Stimulated activated CD8-positive, alpha-beta memory T cell treated with anti-CD3 and anti-CD28 coated beads, Interleukin-2, amount 100 ng/mL, for 1 hour (primary cell): ENCODE data around the gene KLF6.

Experiments used
- DNase-seq, 2 donors: peaks; one replicate each; pipeline ENCODE4 v3.0.0-alpha.2; 2020; ENCODE audit warnings: low read depth in 2 of 2

KLF6 gene

DNA sequence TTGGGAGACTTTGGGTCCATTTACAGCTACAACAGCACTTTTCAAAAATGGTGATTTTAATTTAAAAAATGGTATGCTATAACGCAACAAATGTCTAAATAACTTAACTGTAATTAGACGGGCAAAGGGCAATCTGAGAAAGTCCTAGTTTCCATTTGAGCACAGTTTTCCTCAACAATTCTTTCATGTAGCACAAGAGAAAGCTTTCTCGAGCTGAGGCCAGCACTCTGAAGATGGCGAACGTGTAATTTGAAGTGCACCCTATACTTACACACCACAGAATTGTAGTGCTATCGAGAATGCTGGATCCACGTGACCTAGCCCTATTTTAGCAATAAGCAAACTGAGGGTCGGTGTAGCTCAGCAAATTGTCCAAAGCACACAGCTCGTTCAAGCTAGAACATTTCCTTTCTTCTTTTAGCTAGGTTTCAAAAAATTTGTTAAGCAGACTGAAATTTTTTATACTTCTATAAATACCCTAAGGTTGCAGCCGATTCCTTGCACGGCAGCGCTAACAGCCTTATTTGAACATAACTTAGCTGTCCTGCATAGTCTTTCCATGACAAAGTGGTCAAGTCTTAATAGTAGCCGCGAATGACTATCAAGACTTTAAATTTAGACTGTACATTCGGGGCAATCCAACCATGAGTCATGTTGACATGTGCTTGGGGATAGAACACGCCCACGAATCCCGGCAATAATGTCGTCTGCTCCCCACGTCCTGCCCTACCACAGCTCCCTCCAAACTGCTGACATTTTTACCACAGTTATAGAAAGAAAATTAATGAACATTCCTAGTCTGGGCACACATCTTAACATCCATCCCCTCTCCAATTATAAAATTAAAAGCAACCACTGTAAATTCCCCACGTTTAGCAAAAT, 10.0 kb downstream of the KLF6 start:
- DNase-seq = no peak

DNA sequence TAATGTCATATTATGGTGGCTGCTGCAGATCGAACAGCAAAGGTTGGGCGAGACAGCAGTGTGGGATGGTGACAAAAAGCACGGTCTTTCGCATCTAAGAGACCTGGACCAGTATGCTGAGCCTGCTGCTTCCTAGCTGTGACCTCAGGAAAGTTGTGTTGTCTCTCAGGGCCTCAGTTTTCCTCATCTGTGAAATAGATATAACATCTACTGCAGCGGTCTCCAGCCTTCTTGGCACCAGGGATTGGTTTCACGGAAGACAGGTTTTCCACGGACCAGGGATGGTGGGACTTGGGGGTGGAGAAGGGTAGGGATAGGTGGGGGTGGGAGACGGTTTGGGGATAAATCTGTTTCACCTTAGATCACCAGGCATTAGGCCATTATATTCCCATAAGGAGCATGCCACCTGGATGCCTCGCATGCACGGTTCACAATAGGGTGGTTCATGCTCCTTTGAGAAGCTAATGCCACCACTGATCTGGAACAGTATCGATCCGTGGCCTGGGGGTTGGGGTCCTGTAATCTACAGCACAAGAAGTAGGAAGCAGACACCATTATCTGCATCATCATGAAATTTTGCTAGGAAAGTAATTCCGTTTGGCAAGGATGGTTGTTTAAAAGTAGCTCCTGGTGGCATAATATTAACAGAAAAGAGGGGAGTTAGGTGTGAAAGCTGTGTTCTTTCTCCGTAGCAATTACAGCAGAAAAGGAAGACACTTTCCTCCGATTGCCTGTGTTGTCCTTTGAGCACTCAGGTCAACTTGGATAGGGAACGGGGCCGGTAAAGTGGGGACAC, 10.8 kb downstream of the KLF6 start:
- no peak for DNase-seq

DNA sequence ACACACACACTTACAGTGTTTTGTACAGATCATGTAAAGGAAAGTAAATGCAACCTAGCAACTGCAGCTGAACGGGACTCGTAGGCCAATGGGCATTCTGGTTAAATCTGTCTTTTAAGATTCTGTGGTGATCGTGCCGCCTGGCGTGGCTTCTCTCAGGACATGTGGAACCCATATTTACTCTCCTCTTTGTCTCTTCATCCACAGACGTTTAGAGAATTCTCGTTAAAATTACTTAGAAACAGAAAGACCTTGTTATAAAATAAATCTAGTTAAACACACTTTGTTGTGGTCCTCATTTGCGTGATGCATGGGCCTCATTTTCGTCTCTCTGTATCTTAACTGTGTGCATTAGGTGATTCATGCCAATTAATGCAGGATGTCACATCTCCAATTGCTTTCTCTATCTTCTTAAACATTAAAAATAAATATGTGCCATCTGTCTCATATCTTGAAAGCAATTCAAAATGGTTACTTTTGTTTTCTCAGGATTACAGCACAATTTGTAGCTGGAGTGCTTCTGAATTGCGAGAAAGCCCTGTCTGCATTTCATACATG, 11.5 kb downstream of the KLF6 start:
- DNase-seq = no peak

DNA sequence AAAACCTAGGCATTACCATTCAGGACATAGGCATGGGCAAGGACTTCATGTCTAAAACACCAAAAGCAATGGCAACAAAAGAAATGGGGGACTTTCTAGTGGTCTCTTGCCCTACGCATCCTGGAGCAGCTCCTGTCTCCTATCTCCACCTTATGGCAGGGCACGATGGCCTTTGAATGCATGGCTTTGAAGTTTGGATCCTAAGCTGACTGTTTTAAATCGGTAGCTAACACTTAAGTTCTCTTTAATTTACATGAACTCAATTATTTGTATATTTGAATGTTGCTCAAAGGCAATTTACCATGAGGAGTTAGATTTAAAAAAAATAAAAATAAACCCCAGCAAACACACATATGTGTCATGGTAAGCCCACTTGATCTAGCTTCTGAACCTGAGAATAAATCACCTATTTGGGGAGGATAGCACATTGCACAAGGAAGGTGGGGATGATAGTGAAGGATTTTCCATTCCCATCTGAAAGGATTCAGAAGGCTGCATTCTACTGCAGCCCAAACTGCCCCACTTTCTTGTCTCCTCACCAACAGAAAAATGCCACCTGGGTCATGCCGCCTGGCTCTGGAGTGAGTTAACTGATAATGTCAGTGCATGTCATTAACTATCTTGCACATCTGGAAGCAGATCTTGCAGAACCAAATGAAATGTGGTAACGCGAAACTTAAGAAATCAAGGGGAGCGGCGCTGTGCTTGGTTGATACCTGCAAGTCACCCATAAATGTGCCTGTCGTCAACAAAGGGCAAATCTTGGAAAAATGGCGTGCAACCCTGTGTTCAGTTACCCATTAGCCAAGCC, 12.4 kb downstream of the KLF6 start:
- no peak for DNase-seq

DNA sequence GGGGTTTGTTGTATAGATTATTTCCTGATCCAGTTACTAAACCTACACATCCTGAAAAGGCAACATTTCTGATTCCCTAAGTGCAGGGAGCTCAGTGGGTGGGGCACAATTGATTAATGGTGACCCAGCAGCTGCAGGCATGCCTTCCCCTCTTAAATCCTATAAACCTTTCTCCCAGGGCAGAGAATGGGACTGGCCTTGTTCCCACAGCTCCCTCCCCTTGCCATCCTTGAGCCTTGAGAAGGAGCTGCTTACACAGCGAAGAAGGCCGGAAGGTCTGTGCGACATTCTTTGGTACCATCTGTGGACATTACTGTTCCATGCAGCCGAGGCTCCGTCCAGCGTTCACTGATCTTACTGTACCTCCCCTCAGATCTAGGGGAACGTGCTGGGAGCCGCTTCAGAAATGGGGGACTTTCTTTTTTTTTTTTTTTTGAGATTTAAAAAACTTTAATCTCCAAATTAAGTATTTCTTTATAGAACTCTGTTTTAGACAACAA, 14.3 kb downstream of the KLF6 start:
- no peak for DNase-seq

GRCh38 chr10:3769556-3769955, 15.5 kb downstream of the KLF6 start:
- DNase-seq = no peak

GRCh38 chr10:3766046-3766756, 18.8 kb downstream of the KLF6 start:
- DNase-seq = no peak

DNA sequence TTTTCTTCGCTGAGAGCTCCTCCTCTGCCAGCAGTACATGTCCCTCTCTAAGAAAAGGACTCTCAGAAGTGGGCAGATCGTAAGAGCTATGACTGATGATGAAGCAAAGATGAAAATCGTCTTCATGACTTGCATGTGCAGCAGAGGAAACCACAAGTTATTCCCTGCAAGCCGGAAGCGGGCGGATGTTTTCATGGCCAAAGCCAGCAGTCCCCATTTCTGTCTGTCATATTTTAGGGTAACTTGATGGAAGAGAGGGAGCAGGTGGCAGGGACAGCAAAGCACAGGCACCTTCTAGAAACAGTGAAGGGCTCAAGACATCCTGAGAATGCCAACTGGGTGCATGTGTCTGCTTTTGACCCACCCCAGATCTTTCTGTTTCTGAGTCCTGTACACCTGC, 19.9 kb downstream of the KLF6 start:
- no peak for DNase-seq

DNA sequence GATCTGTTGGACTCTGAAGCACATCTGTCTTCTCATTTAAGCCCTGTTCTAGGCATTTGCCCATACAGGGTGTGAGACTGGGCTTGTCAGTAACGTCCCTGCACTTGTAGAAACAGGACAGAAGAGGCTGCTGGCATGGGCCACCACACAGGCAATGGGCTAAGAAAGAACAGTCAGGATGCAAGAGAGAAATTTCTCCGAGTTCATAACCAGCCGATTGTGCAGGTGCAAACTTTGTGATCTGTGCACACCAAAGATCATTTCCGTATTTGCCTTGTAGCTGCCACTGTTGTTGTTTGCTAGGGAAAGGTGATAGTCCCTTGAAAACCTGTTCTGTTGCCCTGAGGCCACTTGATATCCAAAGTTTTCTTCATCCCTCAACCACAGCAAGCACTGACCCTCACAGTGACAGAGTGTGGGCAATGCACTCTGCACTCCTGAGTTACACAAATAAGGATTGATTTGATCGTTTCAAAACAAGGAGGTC, 20.3 kb downstream of the KLF6 start:
- no peak for DNase-seq

- DNase-seq = no peak
Observed at GRCh38 chr10:3763852-3764625, 21.0 kb downstream of the KLF6 start.

DNA sequence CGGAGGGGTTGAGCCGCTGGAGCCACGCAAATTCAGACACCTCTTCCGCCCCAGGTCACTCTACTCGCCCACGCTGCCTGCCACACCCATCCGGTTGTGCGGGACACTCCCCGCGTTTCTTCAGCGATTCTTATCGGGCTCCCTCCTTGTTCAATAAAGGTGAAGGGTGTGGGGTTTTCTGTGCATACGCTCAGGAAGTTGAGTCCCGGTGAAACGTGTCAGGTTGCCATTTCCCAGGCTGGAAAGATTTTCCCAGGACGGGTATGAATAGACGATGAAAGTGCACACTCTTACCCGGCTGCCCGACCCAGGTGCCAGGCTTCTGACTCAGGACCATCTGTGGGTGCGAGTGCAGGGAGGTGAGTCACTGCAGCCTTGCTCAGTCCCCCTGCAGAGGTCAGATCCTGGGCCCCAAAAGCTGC, 22.0 kb downstream of the KLF6 start:
- no peak for DNase-seq

DNA sequence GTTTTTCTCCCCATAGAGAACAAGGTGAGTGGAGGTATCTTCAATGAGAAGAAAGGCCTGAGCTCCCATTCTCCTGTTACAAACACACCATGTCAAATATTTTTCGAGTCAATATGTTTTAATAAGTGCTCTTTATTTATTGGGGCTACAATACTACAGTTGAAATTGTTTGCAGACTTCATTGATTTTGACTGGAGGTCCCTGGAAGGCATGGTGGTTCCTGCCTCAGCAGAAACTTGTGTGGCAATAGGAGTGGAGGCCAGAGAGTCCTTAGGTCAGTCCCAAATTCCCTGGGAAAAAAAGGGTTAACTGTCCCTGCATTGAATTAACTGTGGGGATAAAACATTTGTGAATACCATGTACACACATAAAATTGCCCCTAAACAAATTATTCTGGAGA, 22.7 kb downstream of the KLF6 start:
- DNase-seq = no peak

DNA sequence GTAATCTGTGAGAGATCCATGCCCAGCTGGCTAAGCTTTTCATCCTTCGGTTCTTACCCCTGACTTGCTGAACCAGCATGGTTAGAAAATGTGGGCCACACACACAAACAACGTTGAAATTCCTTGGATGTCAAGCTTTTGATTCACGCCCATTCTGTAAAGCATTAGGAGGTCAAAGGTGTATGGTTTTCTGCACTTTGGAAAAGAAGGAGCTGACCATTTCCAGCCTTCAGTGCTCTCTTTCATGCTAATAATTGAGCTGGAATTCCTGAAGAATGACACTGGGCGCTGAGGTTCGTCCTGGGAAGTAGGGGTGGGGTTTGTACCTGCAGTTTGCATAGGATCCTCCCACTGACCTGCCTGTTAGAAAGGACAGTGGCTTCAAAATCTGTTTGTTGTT, 23.1 kb downstream of the KLF6 start:
- DNase-seq = no peak

- DNase-seq = no peak
Observed at GRCh38 chr10:3761021-3761686, 23.9 kb downstream of the KLF6 start.

- DNase-seq = no peak
Observed at GRCh38 chr10:3760083-3760482, 24.9 kb downstream of the KLF6 start.

DNA sequence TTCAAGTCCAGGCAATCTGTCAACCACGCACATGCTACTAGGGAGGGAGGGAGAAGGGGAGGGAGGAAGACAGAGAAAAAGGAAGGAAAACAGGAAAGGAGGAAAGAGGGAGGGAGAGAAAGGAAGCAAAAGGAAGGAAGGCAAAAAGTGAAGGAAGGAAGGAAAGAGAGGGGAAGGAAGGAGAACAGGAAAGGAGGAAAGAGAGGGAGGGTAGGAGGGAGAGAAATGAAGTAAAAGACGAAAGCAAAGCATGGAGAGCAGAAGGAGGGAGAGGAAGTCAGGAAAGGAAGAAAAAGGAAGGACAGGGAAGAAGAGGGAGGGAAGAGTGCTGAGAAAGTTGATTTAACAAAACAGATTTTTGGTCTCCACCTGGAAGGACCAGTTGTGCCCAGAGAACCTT, 25.6 kb downstream of the KLF6 start:
- no peak for DNase-seq

- DNase-seq = no peak
Observed at GRCh38 chr10:3758491-3758970, 26.5 kb downstream of the KLF6 start.

DNA sequence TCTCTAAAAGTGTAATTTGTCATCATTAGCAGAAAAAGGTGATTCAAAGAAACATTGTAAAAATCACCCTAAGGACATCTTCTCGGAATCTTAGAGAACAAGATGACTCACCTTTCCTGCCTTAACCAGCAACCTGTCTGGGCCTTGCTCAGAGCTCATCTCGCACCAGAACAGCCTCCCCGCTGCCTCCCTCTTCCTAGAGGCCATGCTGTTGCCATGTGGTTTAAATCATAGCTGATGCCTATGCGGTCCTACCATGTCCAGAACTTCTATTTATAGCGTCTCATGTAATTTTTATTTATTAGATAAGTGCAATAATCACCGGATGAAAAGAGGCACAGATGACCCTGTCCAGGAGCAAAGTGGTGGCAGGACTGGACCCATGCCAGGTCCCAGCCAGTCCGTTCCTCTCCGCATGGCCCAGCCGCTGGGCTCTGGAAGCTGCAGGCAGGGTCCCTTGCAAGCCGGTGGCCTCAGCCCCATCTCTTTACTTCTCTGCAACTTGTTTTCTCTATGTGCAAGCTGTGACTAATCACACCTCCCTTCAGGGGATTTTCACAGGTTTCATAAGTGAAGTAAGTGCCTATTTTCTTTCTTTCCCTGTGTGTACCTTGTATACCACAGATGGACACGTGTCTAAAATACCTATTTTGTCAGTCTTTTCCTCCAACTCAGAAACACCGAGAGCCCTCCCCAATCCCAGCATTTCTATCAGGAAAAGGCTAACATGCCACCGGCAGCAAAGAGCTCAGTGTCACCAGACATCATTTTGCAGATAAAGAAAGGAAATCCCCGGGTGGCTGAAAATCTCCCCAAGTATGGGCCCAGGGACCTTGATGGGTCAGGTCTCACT, 27.1 kb downstream of the KLF6 start:
- peak in 1 of 2 donors; percentile 48 for DNase-seq
